GM19240 (cell line): Measurements from ENCODE around the gene MFAP2.
"Not testable (repeated sequence)": the region's sequence is repeated elsewhere in the genome, so short reads cannot be mapped to it uniquely, and the experiment has no call there.

Experiments used
- DNase-seq: peaks from one replicate; pipeline ENCODE4 v3.0.0; 2011; ENCODE audit warnings: low spot score; ENCODE audit not compliant: insufficient read length

Gene MFAP2

GRCh38 chr1:16931206-16931934 lies 49.0 kb downstream of the MFAP2 start:
- DNase-seq, result not testable (repeated sequence)

- DNase-seq, result not testable (repeated sequence)
Measured at GRCh38 chr1:16929146-16930041, 51.0 kb downstream of the MFAP2 start.

GRCh38 chr1:16927711-16928485 lies 52.5 kb downstream of the MFAP2 start:
- DNase-seq, result no peak

- no peak for DNase-seq
Measured at GRCh38 chr1:16927256-16927655, 53.2 kb downstream of the MFAP2 start.

- DNase-seq, result no peak
Measured at GRCh38 chr1:16926491-16927073, 53.8 kb downstream of the MFAP2 start.

GRCh38 chr1:16925635-16926490 lies 54.6 kb downstream of the MFAP2 start:
- no peak for DNase-seq

- DNase-seq, result no peak
Measured at GRCh38 chr1:16924919-16925477, 55.4 kb downstream of the MFAP2 start.
